HEK293T (cell line): ENCODE measurements around the gene TPGS2.

Experiments used
- BHLHE40 ChIP-seq: fragments of 450-650 bp; IDR thresholded peaks from 2 replicates; pipeline ENCODE4 v1.6.1; 2016; ENCODE audit warnings: mild to moderate bottlenecking, moderate library complexity, borderline replicate concordance
- FOXK2 ChIP-seq: fragments of 450-650 bp; IDR thresholded peaks from 2 replicates; pipeline ENCODE4 v1.6.1; 2016; ENCODE audit warnings: mild to moderate bottlenecking
- ZNF384 ChIP-seq: fragments of 450-650 bp; IDR thresholded peaks from 2 replicates; pipeline ENCODE4 v1.6.1; 2016

DNA sequence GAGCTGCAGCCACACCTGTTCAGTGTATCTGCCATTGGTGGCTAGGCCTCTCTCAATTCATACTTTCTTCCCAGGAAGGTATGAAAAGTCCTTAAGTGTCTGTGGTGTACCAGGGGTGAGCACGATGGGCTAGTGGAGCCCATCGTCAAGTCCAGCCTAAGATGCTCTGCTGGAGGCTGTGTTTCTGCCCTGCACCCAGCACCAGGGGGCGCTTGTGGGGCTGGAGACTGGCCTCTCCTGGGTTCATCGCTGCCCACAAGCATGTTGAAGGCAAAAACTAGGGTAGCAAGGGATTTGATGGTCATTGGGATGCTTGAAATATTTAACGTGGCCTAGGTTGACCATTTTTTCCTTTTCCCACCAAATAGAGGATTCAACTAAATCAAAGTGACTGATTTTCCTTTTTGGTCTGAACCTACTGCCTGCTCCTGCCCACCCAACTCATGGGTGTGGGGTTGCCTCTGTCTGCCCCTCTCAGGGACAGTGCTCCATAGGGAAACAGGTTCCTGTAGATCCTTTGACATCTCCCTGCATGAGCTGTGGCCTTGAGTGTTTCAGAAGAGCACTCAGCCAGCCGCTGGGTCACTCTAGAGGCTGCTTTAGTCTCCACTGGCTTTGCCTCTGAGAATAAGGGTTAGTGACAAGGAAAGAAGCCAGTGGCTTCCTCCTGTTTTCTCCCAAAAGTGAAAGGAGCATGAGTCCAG is 59.0 kb downstream of the TPGS2 start:
- no peak for TF ChIP-seq ZNF384
- TF ChIP-seq BHLHE40 = no peak
- no peak for TF ChIP-seq FOXK2
